ENCODE results near the gene PA2G4.

The PA2G4 gene

DNA sequence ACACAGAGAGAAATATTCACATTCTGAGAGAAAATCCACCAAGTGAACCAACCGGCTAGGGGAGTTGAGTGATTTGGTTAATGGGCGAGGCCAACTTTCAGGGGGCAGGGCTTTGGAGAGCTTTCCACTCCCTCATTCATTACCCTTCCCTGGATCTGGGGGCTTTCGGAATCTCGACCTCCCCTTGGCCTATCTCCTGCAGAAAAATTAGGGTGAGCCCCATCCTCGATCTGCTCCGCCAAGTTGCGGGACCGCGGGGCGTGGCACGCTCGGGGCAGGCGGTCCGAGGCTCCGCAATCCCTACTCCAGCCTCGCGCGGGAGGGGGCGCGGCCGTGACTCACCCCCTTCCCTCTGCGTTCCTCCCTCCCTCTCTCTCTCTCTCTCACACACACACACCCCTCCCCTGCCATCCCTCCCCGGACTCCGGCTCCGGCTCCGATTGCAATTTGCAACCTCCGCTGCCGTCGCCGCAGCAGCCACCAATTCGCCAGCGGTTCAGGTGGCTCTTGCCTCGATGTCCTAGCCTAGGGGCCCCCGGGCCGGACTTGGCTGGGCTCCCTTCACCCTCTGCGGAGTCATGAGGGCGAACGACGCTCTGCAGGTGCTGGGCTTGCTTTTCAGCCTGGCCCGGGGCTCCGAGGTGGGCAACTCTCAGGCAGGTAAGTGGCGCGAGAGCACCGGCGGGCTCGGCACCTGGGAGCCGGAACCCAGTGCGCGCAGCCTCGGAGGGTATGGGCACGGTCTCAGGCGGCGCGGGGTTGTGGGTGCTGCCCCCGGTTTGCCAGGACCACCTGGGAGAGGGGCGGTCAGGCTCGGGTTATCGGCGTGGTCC, 24.4 kb upstream of the PA2G4 start, which contains the start of gene ERBB3:
TSS of gene ERBB3 (plus strand) at position 443 of the 833 bp plus-strand sequence. CDS start at position 579, 136 bp downstream.
- Histone ChIP-seq H3K9me3 (ENCODE audit: control insufficient read depth in 5 of 5, low read length in 5 of 5) (no peaks in the 10 kb centered on the region), H3K9ac (ENCODE audit: low read length in 5 of 5) (peak within 1 kb of the TSS in 4 of 5 donors; percentile 55 to 76 (median 72)), H3K27me3 (ENCODE audit: control insufficient read depth in 5 of 5, insufficient read depth in 4 of 5, low read length in 5 of 5) (peaks cover 0 to 13% (median 11%) of the 10 kb centered on the region in 5 donors), H3K4me1 (ENCODE audit: control insufficient read depth in 5 of 5, insufficient read depth in 5 of 5, low read length in 5 of 5) (peaks cover 0 to 21% (median 16%) of the 10 kb centered on the region in 5 donors), H3K4me3 (ENCODE audit: low read depth in 1 of 5, low read length in 5 of 5) (peak within 1 kb of the TSS; percentile 68 to 77 (median 74)), H3K27ac (ENCODE audit: low read depth, low read length) (peak within 1 kb of the TSS; percentile 10), H3K36me3 (ENCODE audit: control insufficient read depth in 5 of 5, insufficient read depth in 5 of 5, low read length in 5 of 5) (no peaks in the 10 kb centered on the region)

DNA sequence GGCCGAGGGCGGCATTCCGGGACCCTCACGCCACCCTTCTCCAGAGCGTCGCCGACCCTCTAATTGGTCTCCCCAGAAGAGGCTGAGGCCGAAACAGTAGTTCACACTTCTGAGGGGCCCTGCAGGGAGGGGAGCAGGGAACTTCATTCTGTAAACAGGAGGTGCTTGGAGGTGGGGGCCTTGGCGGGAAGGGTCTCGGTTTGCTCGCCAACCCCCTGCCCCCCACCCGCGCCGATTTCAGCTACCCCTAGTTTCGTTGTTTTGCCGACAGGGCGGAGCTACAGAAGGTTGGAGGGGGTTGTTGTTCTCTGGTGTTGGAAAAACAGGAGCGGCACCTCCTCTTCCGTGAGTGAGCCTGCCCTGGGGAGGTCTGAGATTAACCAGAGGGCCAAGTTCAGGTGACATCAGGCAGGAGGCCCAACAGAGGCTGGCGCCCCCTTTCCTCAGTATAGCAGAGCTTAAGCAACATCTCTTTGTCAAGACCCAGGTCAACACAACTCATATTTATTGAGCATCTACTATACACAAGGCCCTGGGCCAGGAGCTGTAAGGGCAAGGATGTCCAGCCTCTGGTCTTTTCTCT, 23.7 kb upstream of the PA2G4 start:
- H3K27ac ChIP-seq (ENCODE audit: low read depth, low read length): no peak overlapping the region
- H3K9ac ChIP-seq (ENCODE audit: low read length in 5 of 5): no peak overlapping the region
- H3K9me3 ChIP-seq (ENCODE audit: control insufficient read depth in 5 of 5, low read length in 5 of 5): no peaks in the 10 kb centered on the region
- H3K36me3 ChIP-seq (ENCODE audit: control insufficient read depth in 5 of 5, insufficient read depth in 5 of 5, low read length in 5 of 5): no peaks in the 10 kb centered on the region
- H3K4me1 ChIP-seq (ENCODE audit: control insufficient read depth in 5 of 5, insufficient read depth in 5 of 5, low read length in 5 of 5): peaks cover 0 to 21% (median 16%) of the 10 kb centered on the region in 5 donors
- H3K27me3 ChIP-seq (ENCODE audit: control insufficient read depth in 5 of 5, insufficient read depth in 4 of 5, low read length in 5 of 5): peaks cover 0 to 13% (median 11%) of the 10 kb centered on the region in 5 donors
- H3K4me3 ChIP-seq (ENCODE audit: low read depth in 1 of 5, low read length in 5 of 5): peak overlapping the region in 3 of 5 donors; percentile 68 to 74 (median 73)

DNA sequence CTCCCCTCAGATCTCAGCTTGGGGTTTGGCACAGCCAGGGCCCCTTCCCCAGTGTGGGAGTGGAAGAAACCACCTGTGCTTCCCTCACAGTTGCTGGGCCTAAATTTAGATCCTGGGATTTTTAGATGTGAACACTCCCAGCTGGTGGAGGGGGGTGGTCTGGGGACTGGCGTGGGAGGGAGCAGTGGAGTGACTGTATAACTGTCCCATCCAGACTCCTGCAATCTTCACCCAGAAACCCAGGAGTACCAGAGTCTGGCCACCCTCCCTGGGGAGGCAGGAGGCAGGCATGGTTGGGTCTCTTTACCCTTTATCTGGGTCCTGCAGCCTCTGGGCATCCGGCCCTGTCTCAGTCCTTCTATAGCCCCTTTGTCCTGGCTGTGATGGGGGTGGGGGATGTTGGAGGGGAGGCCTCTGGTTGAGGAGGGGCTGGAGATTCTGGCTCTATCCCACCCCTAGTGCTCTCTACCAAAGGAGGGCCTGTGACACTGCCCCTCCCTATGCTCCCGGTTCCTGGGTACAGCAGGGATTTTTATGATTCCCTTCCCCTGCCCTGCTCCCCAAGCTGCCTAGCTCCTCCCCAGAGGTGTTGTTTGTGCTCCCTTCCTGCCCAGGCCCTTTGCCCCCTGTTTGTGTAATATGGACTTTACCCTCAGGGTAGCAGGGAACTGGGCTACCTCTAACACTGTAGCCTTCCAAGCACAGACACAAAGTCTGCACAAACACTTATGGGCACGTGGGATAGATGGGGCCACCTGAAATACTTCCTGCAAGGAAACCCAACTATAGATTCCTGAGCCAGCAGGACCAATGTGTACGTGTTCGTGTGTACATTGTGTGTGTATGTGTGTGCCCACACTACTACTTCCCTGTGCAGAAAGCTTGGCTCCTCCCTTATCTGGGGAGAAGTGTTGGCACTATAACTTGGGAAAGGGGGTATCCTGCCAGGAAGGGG, 22.7 kb upstream of the PA2G4 start:
- H3K27me3 ChIP-seq (ENCODE audit: control insufficient read depth in 5 of 5, insufficient read depth in 4 of 5, low read length in 5 of 5): peaks cover 0 to 13% (median 11%) of the 10 kb centered on the region in 5 donors
- no peak overlapping the region for H3K27ac ChIP-seq (ENCODE audit: low read depth, low read length)
- no peaks in the 10 kb centered on the region for H3K36me3 ChIP-seq (ENCODE audit: control insufficient read depth in 5 of 5, insufficient read depth in 5 of 5, low read length in 5 of 5)
- H3K9me3 ChIP-seq (ENCODE audit: control insufficient read depth in 5 of 5, low read length in 5 of 5): no peaks in the 10 kb centered on the region
- H3K4me1 ChIP-seq (ENCODE audit: control insufficient read depth in 5 of 5, insufficient read depth in 5 of 5, low read length in 5 of 5): peaks cover 0 to 21% (median 16%) of the 10 kb centered on the region in 5 donors
- H3K9ac ChIP-seq (ENCODE audit: low read length in 5 of 5): no peak overlapping the region
- no peak overlapping the region for H3K4me3 ChIP-seq (ENCODE audit: low read depth in 1 of 5, low read length in 5 of 5)

DNA sequence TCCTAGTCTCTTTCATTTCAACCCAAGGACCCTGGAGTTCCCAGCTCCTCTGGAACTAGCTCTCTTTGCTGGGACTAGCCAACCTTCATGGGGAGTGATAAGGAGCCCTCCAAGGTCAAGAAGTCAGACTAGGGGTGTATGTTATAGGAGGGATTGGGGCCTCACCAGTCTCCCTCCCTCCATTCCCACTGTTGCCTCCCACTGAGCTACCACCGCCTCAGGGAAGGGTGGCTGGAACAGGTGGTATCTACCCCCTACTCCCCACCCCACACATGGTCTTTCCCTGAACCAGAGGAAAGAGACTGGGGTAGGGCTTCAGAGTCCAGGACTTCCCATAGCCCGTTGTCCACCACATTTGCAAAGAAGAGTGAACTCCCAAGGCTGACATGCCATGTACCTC, 22.0 kb upstream of the PA2G4 start:
- Histone ChIP-seq H3K4me3 (ENCODE audit: low read depth in 1 of 5, low read length in 5 of 5) (no peak overlapping the region), H3K4me1 (ENCODE audit: control insufficient read depth in 5 of 5, insufficient read depth in 5 of 5, low read length in 5 of 5) (peaks cover 0 to 24% (median 16%) of the 10 kb centered on the region in 5 donors), H3K27ac (ENCODE audit: low read depth, low read length) (no peak overlapping the region), H3K9me3 (ENCODE audit: control insufficient read depth in 5 of 5, low read length in 5 of 5) (no peaks in the 10 kb centered on the region), H3K9ac (ENCODE audit: low read length in 5 of 5) (no peak overlapping the region), H3K27me3 (ENCODE audit: control insufficient read depth in 5 of 5, insufficient read depth in 4 of 5, low read length in 5 of 5) (peaks cover 0 to 13% (median 11%) of the 10 kb centered on the region in 5 donors), H3K36me3 (ENCODE audit: control insufficient read depth in 5 of 5, insufficient read depth in 5 of 5, low read length in 5 of 5) (no peaks in the 10 kb centered on the region)

DNA sequence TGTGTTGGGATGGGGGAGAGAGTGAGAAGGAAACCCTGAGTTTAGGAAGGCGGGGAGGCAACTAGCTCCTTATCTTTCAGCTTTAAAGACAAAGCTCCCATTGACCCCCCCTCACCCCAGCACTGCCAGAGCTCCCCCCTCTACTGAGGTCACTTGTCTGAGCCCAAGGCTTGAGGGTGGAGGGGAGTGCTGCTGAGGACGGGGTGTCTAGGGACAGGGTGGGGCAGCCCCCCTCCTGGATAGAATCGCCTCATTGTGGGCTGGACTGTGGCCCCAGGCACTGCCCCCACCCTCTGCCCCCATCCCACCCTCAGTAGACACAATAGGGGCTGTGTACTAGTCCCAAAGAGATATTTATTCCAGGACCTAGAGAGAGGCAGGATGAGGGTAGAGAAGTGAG, 21.4 kb upstream of the PA2G4 start:
- H3K27ac ChIP-seq (ENCODE audit: low read depth, low read length): no peak overlapping the region
- H3K4me1 ChIP-seq (ENCODE audit: control insufficient read depth in 5 of 5, insufficient read depth in 5 of 5, low read length in 5 of 5): peaks cover 0 to 24% (median 16%) of the 10 kb centered on the region in 5 donors
- no peak overlapping the region for H3K4me3 ChIP-seq (ENCODE audit: low read depth in 1 of 5, low read length in 5 of 5)
- no peaks in the 10 kb centered on the region for H3K9me3 ChIP-seq (ENCODE audit: control insufficient read depth in 5 of 5, low read length in 5 of 5)
- no peak overlapping the region for H3K9ac ChIP-seq (ENCODE audit: low read length in 5 of 5)
- no peaks in the 10 kb centered on the region for H3K36me3 ChIP-seq (ENCODE audit: control insufficient read depth in 5 of 5, insufficient read depth in 5 of 5, low read length in 5 of 5)
- H3K27me3 ChIP-seq (ENCODE audit: control insufficient read depth in 5 of 5, insufficient read depth in 4 of 5, low read length in 5 of 5): peaks cover 0 to 13% (median 11%) of the 10 kb centered on the region in 5 donors

DNA sequence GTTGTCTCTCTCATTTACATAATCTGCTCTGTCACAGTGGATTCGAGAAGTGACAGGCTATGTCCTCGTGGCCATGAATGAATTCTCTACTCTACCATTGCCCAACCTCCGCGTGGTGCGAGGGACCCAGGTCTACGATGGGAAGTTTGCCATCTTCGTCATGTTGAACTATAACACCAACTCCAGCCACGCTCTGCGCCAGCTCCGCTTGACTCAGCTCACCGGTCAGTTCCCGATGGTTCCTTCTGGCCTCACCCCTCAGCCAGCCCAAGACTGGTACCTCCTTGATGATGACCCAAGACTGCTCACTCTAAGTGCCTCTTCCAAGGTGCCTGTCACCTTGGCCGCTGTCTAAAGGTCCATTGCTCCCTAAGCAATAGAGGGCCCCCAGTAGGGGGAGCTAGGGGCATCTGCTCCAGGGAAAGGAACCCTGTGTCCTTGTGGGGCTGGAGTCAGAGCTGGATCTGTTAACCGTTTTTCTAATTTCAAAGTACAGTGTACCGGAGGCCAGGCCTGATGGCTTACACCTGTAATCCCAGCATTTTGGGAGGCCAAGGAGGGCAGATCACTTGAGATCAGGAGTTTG, 19.3 kb upstream of the PA2G4 start:
- Histone ChIP-seq H3K27me3 (ENCODE audit: control insufficient read depth in 5 of 5, insufficient read depth in 4 of 5, low read length in 5 of 5) (peaks cover 0 to 13% (median 10%) of the 10 kb centered on the region in 5 donors), H3K9ac (ENCODE audit: low read length in 5 of 5) (no peak overlapping the region), H3K27ac (ENCODE audit: low read depth, low read length) (no peak overlapping the region), H3K36me3 (ENCODE audit: control insufficient read depth in 5 of 5, insufficient read depth in 5 of 5, low read length in 5 of 5) (no peaks in the 10 kb centered on the region), H3K4me3 (ENCODE audit: low read depth in 1 of 5, low read length in 5 of 5) (no peak overlapping the region), H3K9me3 (ENCODE audit: control insufficient read depth in 5 of 5, low read length in 5 of 5) (no peaks in the 10 kb centered on the region), H3K4me1 (ENCODE audit: control insufficient read depth in 5 of 5, insufficient read depth in 5 of 5, low read length in 5 of 5) (peaks cover 0 to 9% (median 5%) of the 10 kb centered on the region in 5 donors)

DNA sequence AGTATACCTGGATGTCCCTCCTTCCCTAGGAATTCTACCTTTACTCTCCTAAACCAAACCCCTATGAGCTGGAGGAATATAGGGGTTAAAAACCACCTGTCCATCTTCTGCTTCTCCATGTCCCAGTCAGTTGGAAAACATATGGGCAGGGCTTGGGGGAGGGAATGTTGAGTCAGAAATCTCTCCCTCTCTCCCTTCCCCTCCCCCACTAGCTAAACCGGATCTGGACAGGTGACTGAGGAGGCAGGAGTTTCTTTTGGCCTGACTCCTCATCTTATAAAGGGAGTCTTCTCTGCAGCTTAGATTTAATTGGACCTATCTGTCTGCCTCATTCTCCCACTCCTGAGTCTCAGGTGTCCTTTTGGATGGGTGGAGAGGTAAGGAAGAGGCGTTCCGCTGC, 18.3 kb upstream of the PA2G4 start:
- Histone ChIP-seq H3K36me3 (ENCODE audit: control insufficient read depth in 5 of 5, insufficient read depth in 5 of 5, low read length in 5 of 5) (no peaks in the 10 kb centered on the region), H3K9ac (ENCODE audit: low read length in 5 of 5) (no peak overlapping the region), H3K9me3 (ENCODE audit: control insufficient read depth in 5 of 5, low read length in 5 of 5) (no peaks in the 10 kb centered on the region), H3K4me1 (ENCODE audit: control insufficient read depth in 5 of 5, insufficient read depth in 5 of 5, low read length in 5 of 5) (peaks cover 0 to 3% (median 0%) of the 10 kb centered on the region in 5 donors), H3K27me3 (ENCODE audit: control insufficient read depth in 5 of 5, insufficient read depth in 4 of 5, low read length in 5 of 5) (peaks cover 0 to 4% (median 0%) of the 10 kb centered on the region in 5 donors), H3K27ac (ENCODE audit: low read depth, low read length) (no peak overlapping the region), H3K4me3 (ENCODE audit: low read depth in 1 of 5, low read length in 5 of 5) (no peak overlapping the region)

DNA sequence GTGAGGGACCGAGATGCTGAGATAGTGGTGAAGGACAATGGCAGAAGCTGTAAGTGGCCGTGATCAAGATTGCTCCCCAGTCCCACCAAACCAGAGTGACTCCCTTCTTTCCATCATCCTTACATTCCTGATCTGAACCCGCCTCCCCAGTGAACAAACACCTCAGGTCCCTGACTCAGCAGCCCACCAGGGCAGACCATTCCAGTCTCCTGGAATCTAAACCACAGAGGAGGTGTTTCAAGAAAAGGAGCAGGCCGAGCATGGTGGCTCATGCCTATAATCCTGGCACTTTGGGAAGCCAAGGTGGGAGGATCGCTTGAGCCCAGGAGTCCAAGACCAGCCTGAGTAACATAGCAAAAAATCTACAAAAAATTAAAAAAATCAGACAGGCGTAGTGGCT, 17.8 kb upstream of the PA2G4 start:
- Histone ChIP-seq H3K4me1 (ENCODE audit: control insufficient read depth in 5 of 5, insufficient read depth in 5 of 5, low read length in 5 of 5) (peaks cover 0 to 3% (median 0%) of the 10 kb centered on the region in 5 donors), H3K9me3 (ENCODE audit: control insufficient read depth in 5 of 5, low read length in 5 of 5) (no peaks in the 10 kb centered on the region), H3K9ac (ENCODE audit: low read length in 5 of 5) (no peak overlapping the region), H3K36me3 (ENCODE audit: control insufficient read depth in 5 of 5, insufficient read depth in 5 of 5, low read length in 5 of 5) (no peaks in the 10 kb centered on the region), H3K4me3 (ENCODE audit: low read depth in 1 of 5, low read length in 5 of 5) (no peak overlapping the region), H3K27me3 (ENCODE audit: control insufficient read depth in 5 of 5, insufficient read depth in 4 of 5, low read length in 5 of 5) (no peaks in the 10 kb centered on the region), H3K27ac (ENCODE audit: low read depth, low read length) (no peak overlapping the region)

DNA sequence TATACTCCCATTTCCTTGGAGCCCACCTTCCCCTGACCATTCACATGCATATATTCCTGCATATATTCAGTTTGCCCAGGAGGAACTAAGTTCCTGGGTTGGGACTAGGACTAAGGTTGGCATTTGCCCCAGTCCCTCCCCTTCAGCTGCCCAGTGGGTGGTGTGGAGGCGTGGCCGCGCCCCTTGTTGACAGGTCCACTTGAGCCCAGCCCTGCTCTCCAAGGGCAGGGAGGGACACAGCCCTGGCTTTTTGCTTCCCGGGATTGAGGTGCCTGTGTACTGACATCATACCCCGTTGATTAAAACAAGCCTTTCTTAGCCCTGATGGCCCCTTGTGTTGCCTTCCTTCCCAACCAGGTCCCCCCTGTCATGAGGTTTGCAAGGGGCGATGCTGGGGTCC, 17.1 kb upstream of the PA2G4 start:
- peaks cover 0 to 3% (median 0%) of the 10 kb centered on the region in 5 donors for H3K4me1 ChIP-seq (ENCODE audit: control insufficient read depth in 5 of 5, insufficient read depth in 5 of 5, low read length in 5 of 5)
- H3K36me3 ChIP-seq (ENCODE audit: control insufficient read depth in 5 of 5, insufficient read depth in 5 of 5, low read length in 5 of 5): no peaks in the 10 kb centered on the region
- H3K27ac ChIP-seq (ENCODE audit: low read depth, low read length): no peak overlapping the region
- no peak overlapping the region for H3K9ac ChIP-seq (ENCODE audit: low read length in 5 of 5)
- no peak overlapping the region for H3K4me3 ChIP-seq (ENCODE audit: low read depth in 1 of 5, low read length in 5 of 5)
- H3K27me3 ChIP-seq (ENCODE audit: control insufficient read depth in 5 of 5, insufficient read depth in 4 of 5, low read length in 5 of 5): no peaks in the 10 kb centered on the region
- H3K9me3 ChIP-seq (ENCODE audit: control insufficient read depth in 5 of 5, low read length in 5 of 5): no peaks in the 10 kb centered on the region
